K562 (cell line): ENCODE data around the gene IL17RC. TPM values are rescaled to one million over a fixed set of nuclear protein-coding genes. Genes with fewer than 3 reads are reported as not detected.

Source experiments
- ARNT ChIP-seq, 2 experiments: fragments of 450-650 bp; IDR thresholded peaks; 2 replicates each; pipeline ENCODE4 v1.6.1; 2016; ENCODE audit warnings: mild to moderate bottlenecking in 1 of 2
- FOXA3 ChIP-seq, 2 experiments: fragments of 450-650 bp in 1 of 2; sonication (generic) in 1 of 2; formaldehyde crosslinking; IDR thresholded peaks in 1 of 2; conservative IDR thresholded peaks in 1 of 2; 2 replicates each; pipeline versions ENCODE4 v1.4.0 to v1.8.0; 2020 to 2022; ENCODE audit warnings: mild to moderate bottlenecking in 2 of 2, missing genetic modification reagents in 1 of 2
- HNRNPLL ChIP-seq: fragments of 200-400 bp; formaldehyde crosslinking; IDR thresholded peaks from 2 replicates; pipeline ENCODE4 v1.6.1; 2017; ENCODE audit warnings: low read length, low read depth, mild to moderate bottlenecking; ENCODE audit not compliant: poor library complexity, severe bottlenecking
- MEF2D ChIP-seq: conservative IDR thresholded peaks from 2 replicates; pipeline ENCODE4 v1.6.1; 2016; ENCODE audit warnings: low read depth, missing genetic modification characterization, missing compliant biosample characterization
- NR3C1 ChIP-seq: sonication (generic); formaldehyde crosslinking; IDR thresholded peaks from 2 replicates; pipeline ENCODE4 v1.8.1; 2022; ENCODE audit warnings: missing genetic modification reagents
- NRF1 ChIP-seq, 2 experiments: fragments of 450-650 bp; IDR thresholded peaks in 1 of 2; conservative IDR thresholded peaks in 1 of 2; 2 replicates each; pipeline ENCODE4 v1.6.1; 2014; ENCODE audit warnings: mild to moderate bottlenecking in 2 of 2
- PPARD ChIP-seq: fragments of 250-450 bp; sonication (Bioruptor Pico); IDR thresholded peaks from 2 replicates; pipeline ENCODE4 v1.8.0; 2022; ENCODE audit warnings: inconsistent platforms, mild to moderate bottlenecking, moderate library complexity
- RNF2 ChIP-seq: sonication (generic); IDR thresholded peaks from 2 replicates; pipeline ENCODE4 v1.6.1; 2016
- SETDB1 ChIP-seq: IDR thresholded peaks from one replicate; pipeline ENCODE4 v1.6.1; 2012; ENCODE audit warnings: low read length, control low read depth, inconsistent platforms
- TCF7L2 ChIP-seq: fragments of 150-350 bp; IDR thresholded peaks from 2 replicates; pipeline ENCODE4 v1.6.1; 2016; ENCODE audit warnings: low read depth, mild to moderate bottlenecking, low read length, moderate library complexity
- ZNF239 ChIP-seq: fragments of 250-450 bp; sonication (Bioruptor Pico); IDR thresholded peaks from 2 replicates; pipeline ENCODE4 v1.4.0; 2020; ENCODE audit warnings: mild to moderate bottlenecking
- ZNF253 ChIP-seq: fragments of 250-450 bp; sonication (Bioruptor Pico); conservative IDR thresholded peaks from 2 replicates; pipeline ENCODE4 v1.6.1; 2021; ENCODE audit warnings: mild to moderate bottlenecking
- ZNF766 ChIP-seq: fragments of 200-800 bp; sonication (Bioruptor generic); conservative IDR thresholded peaks from 2 replicates; pipeline ENCODE4 v1.6.1; 2016; ENCODE audit warnings: missing genetic modification characterization, missing compliant biosample characterization
- polyA plus RNA-seq, 8 experiments: library from polyadenylated mRNA; depleted of rRNA in 4 of 8; stranded (reverse) in 5 of 8; unstranded in 3 of 8; fragments of >200 nt; fragmentation: Nextera tagmentation in 2 of 8; fragmentation: Illumina TruSeq in 1 of 8; extraction: Ambion mirVana in 2 of 8; extraction: Trizol in 1 of 8; gene quantifications; 2 replicates each; pipeline versions ENCODE4 v1.2.1 to v1.2.3, GENCODE V29; 2011 to 2014; ENCODE audit warnings: inconsistent platforms in 1 of 8, missing spikeins in 1 of 8
- total RNA-seq, 7 experiments: library from RNA; depleted of rRNA in 6 of 7; stranded (reverse); fragments of >200 nt in 6 of 7; fragmentation: Illumina TruSeq in 2 of 7; extraction: Trizol in 2 of 7; gene quantifications; 2 replicates each; pipeline versions ENCODE4 v1.2.1 to v1.2.3, GENCODE V29; 2011 to 2021; ENCODE audit warnings: low replicate concordance in 1 of 7
- TF ChIP-seq, protein P1 (sequence below): fragments of 250-450 bp; sonication (Bioruptor Pico); IDR thresholded peaks from 2 replicates; pipeline ENCODE4 v1.8.0; 2021; ENCODE audit warnings: borderline replicate concordance, mild to moderate bottlenecking, moderate library complexity; ENCODE audit not compliant: poor library complexity, severe bottlenecking
- TF ChIP-seq, protein P2 (sequence below): fragments of 450-650 bp; formaldehyde crosslinking; IDR thresholded peaks from 2 replicates; pipeline ENCODE4 v1.4.0; 2022; ENCODE audit warnings: missing genetic modification characterization
- TF ChIP-seq, protein P3 (sequence below): fragments of 450-650 bp; IDR thresholded peaks from 2 replicates; pipeline ENCODE4 v1.6.1; 2017; ENCODE audit warnings: antibody characterized with exemption, mild to moderate bottlenecking
- TF ChIP-seq, protein P4 (sequence below): fragments of 250-450 bp; sonication (Bioruptor Pico); IDR thresholded peaks from 2 replicates; pipeline ENCODE4 v1.9.0; 2021; ENCODE audit warnings: mild to moderate bottlenecking, inconsistent platforms
- TF ChIP-seq, protein P5 (sequence below): sonication (generic); formaldehyde crosslinking; IDR thresholded peaks from 2 replicates; pipeline ENCODE4 v1.8.1; 2022; ENCODE audit warnings: missing genetic modification reagents

The IL17RC gene
- total and polyA plus RNA-seq, 9 of the 15 experiments (the other 6 are each of a cell fraction or from before 2014, with no cell fraction given) = 0.15 to 11.4 (median 7.1) TPM; not detected in 1

DNA sequence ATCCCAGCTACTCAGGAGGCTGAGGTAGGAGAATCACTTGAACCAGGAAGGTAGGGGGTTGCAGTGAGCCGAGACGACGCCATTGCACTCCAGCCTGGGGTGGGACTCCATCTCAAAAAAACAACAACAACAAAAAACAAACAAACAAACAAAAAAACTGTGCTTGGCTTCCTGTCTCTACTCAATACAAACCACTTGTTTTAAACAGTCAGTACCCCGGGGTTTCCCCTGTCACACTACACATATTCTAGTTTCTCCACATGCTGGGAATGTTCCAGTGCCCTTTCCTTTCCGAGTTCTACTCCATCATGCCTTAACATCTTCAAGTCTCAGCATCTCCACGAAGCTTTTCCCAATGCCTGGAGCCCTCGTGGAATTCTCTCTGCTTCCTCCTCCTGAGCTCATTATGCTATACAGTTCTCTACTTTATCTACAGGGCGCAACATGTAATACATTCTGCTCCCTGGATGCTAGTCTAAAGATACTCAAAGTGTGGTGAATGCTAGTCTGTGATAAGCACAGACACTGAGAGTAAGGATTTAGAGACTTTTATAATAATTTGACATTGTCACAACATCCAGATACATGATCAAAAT lies 61.9 kb downstream of the IL17RC start (continued):
- 0 out of 4 replicates have a peak, but pooled peaks of 1 of the 2 experiments have one; percentile 55 for TF ChIP-seq FOXA3 (CRISPR knock-in tag; conservative IDR thresholded peaks at IDR 0.05 in 1 of 2, IDR thresholded peaks at IDR 0.05 in 1 of 2)
- TF ChIP-seq HNRNPLL = no peak
- TF ChIP-seq, protein P1, sequence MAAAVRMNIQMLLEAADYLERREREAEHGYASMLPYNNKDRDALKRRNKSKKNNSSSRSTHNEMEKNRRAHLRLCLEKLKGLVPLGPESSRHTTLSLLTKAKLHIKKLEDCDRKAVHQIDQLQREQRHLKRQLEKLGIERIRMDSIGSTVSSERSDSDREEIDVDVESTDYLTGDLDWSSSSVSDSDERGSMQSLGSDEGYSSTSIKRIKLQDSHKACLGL (CRISPR knock-in tag) = no peak
- TF ChIP-seq NR3C1 = no peak
- peak in 1 of 2 experiments; percentile 84; a peak in 2 of 4 replicates for TF ChIP-seq ARNT (IDR thresholded peaks at IDR 0.05)
- no peak for TF ChIP-seq ZNF253 (CRISPR knock-in tag)
- TF ChIP-seq ZNF766 (CRISPR knock-in tag) = no peak
- no peak for TF ChIP-seq ZNF239 (CRISPR knock-in tag)
- TF ChIP-seq RNF2 = peak; percentile 51; the same call in 1 of the 2 replicates
- no peak for TF ChIP-seq TCF7L2
- TF ChIP-seq, protein P2, sequence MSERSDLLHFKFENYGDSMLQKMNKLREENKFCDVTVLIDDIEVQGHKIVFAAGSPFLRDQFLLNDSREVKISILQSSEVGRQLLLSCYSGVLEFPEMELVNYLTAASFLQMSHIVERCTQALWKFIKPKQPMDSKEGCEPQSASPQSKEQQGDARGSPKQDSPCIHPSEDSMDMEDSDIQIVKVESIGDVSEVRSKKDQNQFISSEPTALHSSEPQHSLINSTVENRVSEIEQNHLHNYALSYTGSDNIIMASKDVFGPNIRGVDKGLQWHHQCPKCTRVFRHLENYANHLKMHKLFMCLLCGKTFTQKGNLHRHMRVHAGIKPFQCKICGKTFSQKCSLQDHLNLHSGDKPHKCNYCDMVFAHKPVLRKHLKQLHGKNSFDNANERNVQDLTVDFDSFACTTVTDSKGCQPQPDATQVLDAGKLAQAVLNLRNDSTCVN (CRISPR knock-in tag) = peak; percentile 32; the same call in 1 of the 2 replicates
- no peak for TF ChIP-seq PPARD (CRISPR knock-in tag)
- no peak for TF ChIP-seq SETDB1
- no peak for TF ChIP-seq NRF1 (conservative IDR thresholded peaks at IDR 0.05 in 1 of 2, IDR thresholded peaks at IDR 0.05 in 1 of 2)
- TF ChIP-seq, protein P3, sequence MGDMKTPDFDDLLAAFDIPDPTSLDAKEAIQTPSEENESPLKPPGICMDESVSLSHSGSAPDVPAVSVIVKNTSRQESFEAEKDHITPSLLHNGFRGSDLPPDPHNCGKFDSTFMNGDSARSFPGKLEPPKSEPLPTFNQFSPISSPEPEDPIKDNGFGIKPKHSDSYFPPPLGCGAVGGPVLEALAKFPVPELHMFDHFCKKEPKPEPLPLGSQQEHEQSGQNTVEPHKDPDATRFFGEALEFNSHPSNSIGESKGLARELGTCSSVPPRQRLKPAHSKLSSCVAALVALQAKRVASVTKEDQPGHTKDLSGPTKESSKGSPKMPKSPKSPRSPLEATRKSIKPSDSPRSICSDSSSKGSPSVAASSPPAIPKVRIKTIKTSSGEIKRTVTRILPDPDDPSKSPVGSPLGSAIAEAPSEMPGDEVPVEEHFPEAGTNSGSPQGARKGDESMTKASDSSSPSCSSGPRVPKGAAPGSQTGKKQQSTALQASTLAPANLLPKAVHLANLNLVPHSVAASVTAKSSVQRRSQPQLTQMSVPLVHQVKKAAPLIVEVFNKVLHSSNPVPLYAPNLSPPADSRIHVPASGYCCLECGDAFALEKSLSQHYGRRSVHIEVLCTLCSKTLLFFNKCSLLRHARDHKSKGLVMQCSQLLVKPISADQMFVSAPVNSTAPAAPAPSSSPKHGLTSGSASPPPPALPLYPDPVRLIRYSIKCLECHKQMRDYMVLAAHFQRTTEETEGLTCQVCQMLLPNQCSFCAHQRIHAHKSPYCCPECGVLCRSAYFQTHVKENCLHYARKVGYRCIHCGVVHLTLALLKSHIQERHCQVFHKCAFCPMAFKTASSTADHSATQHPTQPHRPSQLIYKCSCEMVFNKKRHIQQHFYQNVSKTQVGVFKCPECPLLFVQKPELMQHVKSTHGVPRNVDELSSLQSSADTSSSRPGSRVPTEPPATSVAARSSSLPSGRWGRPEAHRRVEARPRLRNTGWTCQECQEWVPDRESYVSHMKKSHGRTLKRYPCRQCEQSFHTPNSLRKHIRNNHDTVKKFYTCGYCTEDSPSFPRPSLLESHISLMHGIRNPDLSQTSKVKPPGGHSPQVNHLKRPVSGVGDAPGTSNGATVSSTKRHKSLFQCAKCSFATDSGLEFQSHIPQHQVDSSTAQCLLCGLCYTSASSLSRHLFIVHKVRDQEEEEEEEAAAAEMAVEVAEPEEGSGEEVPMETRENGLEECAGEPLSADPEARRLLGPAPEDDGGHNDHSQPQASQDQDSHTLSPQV = peak; percentile 87
- TF ChIP-seq MEF2D (tag) = no peak; the same call in none of the 2 replicates
- TF ChIP-seq, protein P4, sequence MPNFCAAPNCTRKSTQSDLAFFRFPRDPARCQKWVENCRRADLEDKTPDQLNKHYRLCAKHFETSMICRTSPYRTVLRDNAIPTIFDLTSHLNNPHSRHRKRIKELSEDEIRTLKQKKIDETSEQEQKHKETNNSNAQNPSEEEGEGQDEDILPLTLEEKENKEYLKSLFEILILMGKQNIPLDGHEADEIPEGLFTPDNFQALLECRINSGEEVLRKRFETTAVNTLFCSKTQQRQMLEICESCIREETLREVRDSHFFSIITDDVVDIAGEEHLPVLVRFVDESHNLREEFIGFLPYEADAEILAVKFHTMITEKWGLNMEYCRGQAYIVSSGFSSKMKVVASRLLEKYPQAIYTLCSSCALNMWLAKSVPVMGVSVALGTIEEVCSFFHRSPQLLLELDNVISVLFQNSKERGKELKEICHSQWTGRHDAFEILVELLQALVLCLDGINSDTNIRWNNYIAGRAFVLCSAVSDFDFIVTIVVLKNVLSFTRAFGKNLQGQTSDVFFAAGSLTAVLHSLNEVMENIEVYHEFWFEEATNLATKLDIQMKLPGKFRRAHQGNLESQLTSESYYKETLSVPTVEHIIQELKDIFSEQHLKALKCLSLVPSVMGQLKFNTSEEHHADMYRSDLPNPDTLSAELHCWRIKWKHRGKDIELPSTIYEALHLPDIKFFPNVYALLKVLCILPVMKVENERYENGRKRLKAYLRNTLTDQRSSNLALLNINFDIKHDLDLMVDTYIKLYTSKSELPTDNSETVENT (CRISPR knock-in tag) = no peak
- TF ChIP-seq, protein P5, sequence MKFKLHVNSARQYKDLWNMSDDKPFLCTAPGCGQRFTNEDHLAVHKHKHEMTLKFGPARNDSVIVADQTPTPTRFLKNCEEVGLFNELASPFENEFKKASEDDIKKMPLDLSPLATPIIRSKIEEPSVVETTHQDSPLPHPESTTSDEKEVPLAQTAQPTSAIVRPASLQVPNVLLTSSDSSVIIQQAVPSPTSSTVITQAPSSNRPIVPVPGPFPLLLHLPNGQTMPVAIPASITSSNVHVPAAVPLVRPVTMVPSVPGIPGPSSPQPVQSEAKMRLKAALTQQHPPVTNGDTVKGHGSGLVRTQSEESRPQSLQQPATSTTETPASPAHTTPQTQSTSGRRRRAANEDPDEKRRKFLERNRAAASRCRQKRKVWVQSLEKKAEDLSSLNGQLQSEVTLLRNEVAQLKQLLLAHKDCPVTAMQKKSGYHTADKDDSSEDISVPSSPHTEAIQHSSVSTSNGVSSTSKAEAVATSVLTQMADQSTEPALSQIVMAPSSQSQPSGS (CRISPR knock-in tag) = no peak
